HepG2 (cell line): ENCODE measurements around the gene CYP4A22. TPM values are rescaled to one million over a fixed set of nuclear protein-coding genes. Genes with fewer than 3 reads are reported as not detected.

ENCODE experiments used
- AHDC1 ChIP-seq: sonication (generic); formaldehyde crosslinking; IDR thresholded peaks from 2 replicates; pipeline ENCODE4 v1.5.1; 2020; ENCODE audit warnings: mild to moderate bottlenecking, missing genetic modification reagents, borderline replicate concordance
- ARNT2 ChIP-seq: sonication (generic); formaldehyde crosslinking; IDR thresholded peaks from 2 replicates; pipeline ENCODE4 v1.8.0; 2022; ENCODE audit warnings: mild to moderate bottlenecking, low read depth, missing genetic modification reagents, moderate library complexity
- CEBPZ ChIP-seq: IDR thresholded peaks from 2 replicates; pipeline ENCODE4 v1.6.1; 2012; ENCODE audit warnings: low read length, improper control_type of control experiment
- E2F5 ChIP-seq: sonication (generic); formaldehyde crosslinking; conservative IDR thresholded peaks from 2 replicates; pipeline ENCODE4 v1.4.0; 2020; ENCODE audit warnings: missing genetic modification reagents
- FOXO4 ChIP-seq: sonication (generic); formaldehyde crosslinking; conservative IDR thresholded peaks from 2 replicates; pipeline ENCODE4 v1.8.1; 2023; ENCODE audit warnings: missing genetic modification reagents
- GTF2F1 ChIP-seq: fragments of 150-350 bp; IDR thresholded peaks from 2 replicates; pipeline ENCODE4 v1.6.1; 2014; ENCODE audit warnings: low read length
- KDM4B ChIP-seq: sonication (generic); formaldehyde crosslinking; IDR thresholded peaks from 2 replicates; pipeline ENCODE4 v1.4.0; 2020; ENCODE audit warnings: missing genetic modification reagents
- MXD3 ChIP-seq: IDR thresholded peaks from 2 replicates; pipeline ENCODE4 v1.6.1; 2016; ENCODE audit warnings: mild to moderate bottlenecking, missing biosample characterization, missing genetic modification reagents
- PHF8 ChIP-seq: sonication (generic); formaldehyde crosslinking; IDR thresholded peaks from 2 replicates; pipeline ENCODE4 v1.5.0; 2020; ENCODE audit warnings: missing genetic modification reagents
- ZFP41 ChIP-seq: sonication (generic); formaldehyde crosslinking; IDR thresholded peaks from 2 replicates; pipeline ENCODE4 v1.4.0; 2020; ENCODE audit warnings: mild to moderate bottlenecking, missing genetic modification reagents, borderline replicate concordance
- ZNF510 ChIP-seq: sonication (generic); formaldehyde crosslinking; IDR thresholded peaks from 2 replicates; pipeline ENCODE4 v1.4.0; 2020; ENCODE audit warnings: low read depth, mild to moderate bottlenecking, missing genetic modification reagents
- ZNF629 ChIP-seq: sonication (generic); formaldehyde crosslinking; conservative IDR thresholded peaks from 2 replicates; pipeline ENCODE4 v1.5.0; 2020; ENCODE audit warnings: missing genetic modification reagents
- ZSCAN12 ChIP-seq: sonication (generic); formaldehyde crosslinking; IDR thresholded peaks from 2 replicates; pipeline ENCODE4 v1.9.0; 2021; ENCODE audit warnings: mild to moderate bottlenecking, missing genetic modification reagents
- polyA plus RNA-seq, 8 experiments: library from polyadenylated mRNA; depleted of rRNA in 3 of 8; stranded (reverse) in 7 of 8; unstranded in 1 of 8; fragments of >200 nt; fragmentation: Illumina TruSeq in 4 of 8; extraction: Trizol in 4 of 8; gene quantifications; 2 replicates each; pipeline versions ENCODE4 v1.2.1 to v1.2.3, GENCODE V29; 2011 to 2016; ENCODE audit warnings: low read depth in 4 of 8, missing spikeins in 1 of 8, mixed read lengths in 1 of 8; ENCODE audit not compliant: insufficient read depth in 1 of 8
- total RNA-seq, 5 experiments: library from RNA; depleted of rRNA; stranded (reverse); fragments of >200 nt; fragmentation: Illumina TruSeq; extraction: Trizol; gene quantifications; 2 replicates each; pipeline ENCODE4 v1.2.3, GENCODE V29; 2016; ENCODE audit warnings: low read depth in 1 of 5

Gene CYP4A22
- total and polyA plus RNA-seq, 2 of the 13 experiments (the other 11 are each of a cell fraction or from before 2014, with no cell fraction given) = not detected

- TF ChIP-seq AHDC1 (CRISPR knock-in tag) (peak; percentile 14; the same call in 1 of the 2 replicates), ZNF629 (CRISPR knock-in tag) (peak; percentile 42; the same call in 1 of the 2 replicates), E2F5 (no peak), GTF2F1 (no peak), KDM4B (CRISPR knock-in tag) (peak; percentile 54; the same call in 1 of the 2 replicates), MXD3 (CRISPR knock-in tag) (peak; percentile 32; the same call in 1 of the 2 replicates), CEBPZ (no peak), ZNF510 (CRISPR knock-in tag) (no peak), FOXO4 (CRISPR knock-in tag) (no peak), ZSCAN12 (no peak), ARNT2 (peak; percentile 46; the same call in 1 of the 2 replicates), ZFP41 (CRISPR knock-in tag) (no peak), PHF8 (CRISPR knock-in tag) (peak; percentile 40; the same call in 1 of the 2 replicates)
These were observed 55.5 kb downstream of the CYP4A22 start (continued) for GRCh38 chr1:47192458-47193384.
